ENCODE data around the gene ADGRE3.

The ADGRE3 gene

DNA sequence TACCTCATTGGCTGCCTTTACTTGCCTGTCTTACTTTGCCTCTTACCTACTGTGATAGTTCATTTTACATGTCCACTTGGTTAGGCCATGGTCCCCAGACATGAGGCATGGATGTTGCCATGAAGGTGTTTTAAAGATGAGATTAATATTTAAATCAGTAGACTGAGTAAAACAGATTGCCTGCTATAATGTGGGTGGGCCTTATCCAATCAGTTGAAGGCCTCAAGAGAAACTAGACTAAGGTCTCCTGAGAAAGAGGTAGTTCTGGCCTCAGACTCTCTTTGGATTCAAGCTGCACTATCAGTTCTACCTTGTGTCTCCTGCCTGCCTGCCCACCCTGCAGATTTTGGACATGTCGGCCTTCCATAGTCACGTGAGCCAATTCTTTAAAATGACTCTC, 26.1 kb downstream of the ADGRE3 start:
- H3K4me1 ChIP-seq (ENCODE audit: insufficient read depth, low read length, severe bottlenecking), result no peaks in the 10 kb centered on the region
- TF ChIP-seq EZH2 (IDR thresholded peaks at IDR 0.05; ENCODE audit: borderline replicate concordance, low read length), result no peak
- TF ChIP-seq, protein P1, sequence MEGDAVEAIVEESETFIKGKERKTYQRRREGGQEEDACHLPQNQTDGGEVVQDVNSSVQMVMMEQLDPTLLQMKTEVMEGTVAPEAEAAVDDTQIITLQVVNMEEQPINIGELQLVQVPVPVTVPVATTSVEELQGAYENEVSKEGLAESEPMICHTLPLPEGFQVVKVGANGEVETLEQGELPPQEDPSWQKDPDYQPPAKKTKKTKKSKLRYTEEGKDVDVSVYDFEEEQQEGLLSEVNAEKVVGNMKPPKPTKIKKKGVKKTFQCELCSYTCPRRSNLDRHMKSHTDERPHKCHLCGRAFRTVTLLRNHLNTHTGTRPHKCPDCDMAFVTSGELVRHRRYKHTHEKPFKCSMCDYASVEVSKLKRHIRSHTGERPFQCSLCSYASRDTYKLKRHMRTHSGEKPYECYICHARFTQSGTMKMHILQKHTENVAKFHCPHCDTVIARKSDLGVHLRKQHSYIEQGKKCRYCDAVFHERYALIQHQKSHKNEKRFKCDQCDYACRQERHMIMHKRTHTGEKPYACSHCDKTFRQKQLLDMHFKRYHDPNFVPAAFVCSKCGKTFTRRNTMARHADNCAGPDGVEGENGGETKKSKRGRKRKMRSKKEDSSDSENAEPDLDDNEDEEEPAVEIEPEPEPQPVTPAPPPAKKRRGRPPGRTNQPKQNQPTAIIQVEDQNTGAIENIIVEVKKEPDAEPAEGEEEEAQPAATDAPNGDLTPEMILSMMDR (IDR thresholded peaks at IDR 0.05; ENCODE audit: low read length), result no peak
- no peaks in the 10 kb centered on the region for H3K9me3 ChIP-seq (ENCODE audit: low read length)
- no peaks in the 10 kb centered on the region for H3K9me2 ChIP-seq (ENCODE audit: low read depth, low read length)
- no peak overlapping the region for H2AFZ ChIP-seq (ENCODE audit: low read length)
- no peaks in the 10 kb centered on the region for H3K36me3 ChIP-seq (ENCODE audit: insufficient read depth, low read length)
- H3K27me3 ChIP-seq (ENCODE audit: insufficient read depth, low read length), result no peaks in the 10 kb centered on the region
- H3K9ac ChIP-seq (ENCODE audit: low read length), result no peak overlapping the region
- no peak overlapping the region for H3K4me2 ChIP-seq (ENCODE audit: low read length)
- no peaks in the 10 kb centered on the region for H3F3A ChIP-seq (ENCODE audit: insufficient read depth, low read length)
- H4K20me1 ChIP-seq (ENCODE audit: insufficient read depth, low read length), result no peaks in the 10 kb centered on the region
- no peaks in the 10 kb centered on the region for H3K79me2 ChIP-seq (ENCODE audit: insufficient read depth, low read length)
- H3K4me3 ChIP-seq (ENCODE audit: low read depth, low read length, poor library complexity, severe bottlenecking), result no peak overlapping the region
- no peak overlapping the region for H3K27ac ChIP-seq (ENCODE audit: low read depth, low read length, poor library complexity, severe bottlenecking)

DNA sequence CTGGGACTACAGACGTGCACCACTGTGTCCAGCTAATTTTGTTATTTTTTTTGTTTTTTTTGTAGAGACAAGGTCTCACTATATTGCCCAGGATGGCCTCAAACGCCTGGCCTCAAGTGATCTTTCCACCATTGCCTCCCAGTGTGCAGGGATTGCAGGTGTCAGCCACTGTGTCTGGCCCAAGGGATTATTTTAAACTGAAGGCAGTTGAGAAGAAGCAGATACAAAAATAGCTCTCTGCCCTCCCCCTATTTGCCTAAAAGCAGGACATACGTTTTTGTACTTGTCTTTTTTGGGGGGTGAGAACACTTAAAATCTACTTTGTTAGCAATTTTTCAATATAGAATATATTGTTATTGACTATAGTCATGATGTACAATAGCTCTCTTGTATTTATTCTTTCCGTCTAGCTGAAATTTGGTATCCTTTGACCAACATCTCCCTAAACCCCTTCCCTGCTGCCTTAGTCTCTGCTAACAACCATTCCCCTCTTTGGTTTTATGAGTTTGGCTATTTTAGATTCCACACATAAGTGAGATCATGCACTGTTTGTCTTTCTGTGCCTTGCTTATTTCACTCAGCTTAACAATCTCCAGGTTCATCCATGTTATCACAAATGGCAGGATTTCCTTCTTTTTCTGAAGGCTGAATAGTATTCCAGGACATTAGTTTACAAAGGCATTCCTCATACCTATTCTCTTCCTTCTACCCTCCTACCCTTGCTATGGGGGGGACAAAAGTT, 34.9 kb downstream of the ADGRE3 start:
- TF ChIP-seq, protein P1 (IDR thresholded peaks at IDR 0.05; ENCODE audit: low read length), result no peak
- TF ChIP-seq EZH2 (IDR thresholded peaks at IDR 0.05; ENCODE audit: borderline replicate concordance, low read length), result no peak

DNA sequence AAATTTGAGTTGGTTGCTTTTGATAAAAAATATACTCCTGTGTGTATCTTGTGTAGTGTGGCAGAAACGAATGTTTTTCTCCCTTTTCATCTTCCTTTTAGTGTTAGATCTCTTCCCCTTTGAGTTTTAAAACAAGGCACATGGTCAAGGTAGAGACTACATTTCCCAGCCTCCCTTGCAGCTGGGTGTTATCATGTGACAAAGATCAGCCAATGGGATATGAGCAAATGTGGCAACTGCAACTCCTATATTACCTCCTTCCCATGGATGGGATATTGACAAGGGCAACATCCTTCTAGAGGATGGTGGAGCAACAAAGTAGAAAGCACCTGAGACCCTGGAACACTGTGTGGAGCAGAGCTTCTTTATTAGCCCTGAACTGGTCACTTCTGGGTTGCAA, 42.4 kb downstream of the ADGRE3 start:
- H3F3A ChIP-seq (ENCODE audit: insufficient read depth, low read length), result no peaks in the 10 kb centered on the region
- H3K4me1 ChIP-seq (ENCODE audit: insufficient read depth, low read length, severe bottlenecking), result no peaks in the 10 kb centered on the region
- H3K9me3 ChIP-seq (ENCODE audit: low read length), result 0 out of 2 replicates have a peak, but pooled peaks cover 2% of the 10 kb centered on the region
- no peak overlapping the region for H3K4me3 ChIP-seq (ENCODE audit: low read depth, low read length, poor library complexity, severe bottlenecking)
- no peaks in the 10 kb centered on the region for H3K27me3 ChIP-seq (ENCODE audit: insufficient read depth, low read length)
- no peaks in the 10 kb centered on the region for H3K9me2 ChIP-seq (ENCODE audit: low read depth, low read length)
- H3K4me2 ChIP-seq (ENCODE audit: low read length), result no peak overlapping the region
- H3K9ac ChIP-seq (ENCODE audit: low read length), result no peak overlapping the region
- peak overlapping the region; percentile 94; the same call in 1 of the 2 replicates for H2AFZ ChIP-seq (ENCODE audit: low read length)
- no peaks in the 10 kb centered on the region for H4K20me1 ChIP-seq (ENCODE audit: insufficient read depth, low read length)
- TF ChIP-seq, protein P1 (IDR thresholded peaks at IDR 0.05; ENCODE audit: low read length), result no peak
- no peak overlapping the region for H3K27ac ChIP-seq (ENCODE audit: low read depth, low read length, poor library complexity, severe bottlenecking)
- no peaks in the 10 kb centered on the region; the same call in 1 of the 2 replicates for H3K36me3 ChIP-seq (ENCODE audit: insufficient read depth, low read length)
- H3K79me2 ChIP-seq (ENCODE audit: insufficient read depth, low read length), result no peaks in the 10 kb centered on the region

More for the DNA sequence above, 34.9 kb downstream of the ADGRE3 start:
- H3K79me2 ChIP-seq (ENCODE audit: insufficient read depth, low read length), result no peaks in the 10 kb centered on the region
- peaks cover 8% of the 10 kb centered on the region; the same call in 1 of the 2 replicates for H3K27me3 ChIP-seq (ENCODE audit: insufficient read depth, low read length)
- H3K9me2 ChIP-seq (ENCODE audit: low read depth, low read length), result no peaks in the 10 kb centered on the region
- H3K9ac ChIP-seq (ENCODE audit: low read length), result no peak overlapping the region
- no peak overlapping the region for H3K4me2 ChIP-seq (ENCODE audit: low read length)
- H3K27ac ChIP-seq (ENCODE audit: low read depth, low read length, poor library complexity, severe bottlenecking), result no peak overlapping the region
- no peaks in the 10 kb centered on the region for H3K4me1 ChIP-seq (ENCODE audit: insufficient read depth, low read length, severe bottlenecking)
- no peaks in the 10 kb centered on the region for H4K20me1 ChIP-seq (ENCODE audit: insufficient read depth, low read length)
- H2AFZ ChIP-seq (ENCODE audit: low read length), result no peak overlapping the region
- no peak overlapping the region for H3K4me3 ChIP-seq (ENCODE audit: low read depth, low read length, poor library complexity, severe bottlenecking)
- no peaks in the 10 kb centered on the region for H3F3A ChIP-seq (ENCODE audit: insufficient read depth, low read length)
- H3K36me3 ChIP-seq (ENCODE audit: insufficient read depth, low read length), result no peaks in the 10 kb centered on the region; the same call in 1 of the 2 replicates
- no peaks in the 10 kb centered on the region for H3K9me3 ChIP-seq (ENCODE audit: low read length)

Measured in OCI-LY1 (cell line).